Astrocyte of the spinal cord (primary cell): ENCODE results near the gene FCHO1.
"Not testable (repeated sequence)": the region's sequence is repeated elsewhere in the genome, so short reads cannot be mapped to it uniquely, and the experiment has no call there.

Source experiments
- DNase-seq: peaks from one replicate; pipeline ENCODE4 v3.0.0; 2011; ENCODE audit warnings: low read depth, low spot score
- H3K4me3 ChIP-seq: 2 replicates; pipeline ENCODE4 v1.5.1; 2011; ENCODE audit warnings: low read depth, mild to moderate bottlenecking, low read length, moderate library complexity
- in situ Hi-C: cut with HindIII; loops from 2 replicates; pipeline ENCODE4 v1.10.0; 2017; ENCODE audit warnings: low sequenced_read_pairs
- TF ChIP-seq, protein P1 (sequence below): IDR thresholded peaks from 2 replicates; pipeline ENCODE4 v1.5.1; 2012; ENCODE audit warnings: low read depth, mild to moderate bottlenecking, low read length, inconsistent platforms

FCHO1 gene

DNA sequence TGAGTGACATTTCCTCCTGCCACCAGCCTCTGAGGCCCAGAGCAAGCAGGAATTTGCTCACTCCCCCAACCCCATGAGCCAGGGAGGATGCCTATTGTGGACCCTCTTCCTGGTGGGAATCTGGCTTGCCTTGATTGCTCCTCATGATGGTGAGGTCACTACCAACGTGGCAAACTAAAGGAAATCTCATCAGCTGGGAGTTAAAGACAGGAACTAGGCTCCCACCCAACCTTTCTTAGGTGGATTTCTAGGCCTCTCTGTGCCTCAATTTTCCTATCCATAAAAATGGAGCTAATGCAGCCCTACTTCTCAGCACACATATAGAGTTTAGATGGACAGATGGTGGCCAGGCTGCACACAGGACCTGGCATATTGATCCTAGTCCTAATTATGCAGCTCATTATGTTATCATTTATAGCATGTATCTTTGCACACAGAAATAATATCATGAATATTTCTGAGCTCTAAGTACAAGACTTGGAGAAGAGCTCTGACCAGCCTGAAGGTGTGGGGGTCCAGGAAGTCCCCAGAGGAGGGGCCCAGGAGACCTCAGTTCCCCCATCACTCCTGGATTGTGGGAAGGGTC is 45.7 kb downstream of the FCHO1 start:
- TF ChIP-seq, protein P1, sequence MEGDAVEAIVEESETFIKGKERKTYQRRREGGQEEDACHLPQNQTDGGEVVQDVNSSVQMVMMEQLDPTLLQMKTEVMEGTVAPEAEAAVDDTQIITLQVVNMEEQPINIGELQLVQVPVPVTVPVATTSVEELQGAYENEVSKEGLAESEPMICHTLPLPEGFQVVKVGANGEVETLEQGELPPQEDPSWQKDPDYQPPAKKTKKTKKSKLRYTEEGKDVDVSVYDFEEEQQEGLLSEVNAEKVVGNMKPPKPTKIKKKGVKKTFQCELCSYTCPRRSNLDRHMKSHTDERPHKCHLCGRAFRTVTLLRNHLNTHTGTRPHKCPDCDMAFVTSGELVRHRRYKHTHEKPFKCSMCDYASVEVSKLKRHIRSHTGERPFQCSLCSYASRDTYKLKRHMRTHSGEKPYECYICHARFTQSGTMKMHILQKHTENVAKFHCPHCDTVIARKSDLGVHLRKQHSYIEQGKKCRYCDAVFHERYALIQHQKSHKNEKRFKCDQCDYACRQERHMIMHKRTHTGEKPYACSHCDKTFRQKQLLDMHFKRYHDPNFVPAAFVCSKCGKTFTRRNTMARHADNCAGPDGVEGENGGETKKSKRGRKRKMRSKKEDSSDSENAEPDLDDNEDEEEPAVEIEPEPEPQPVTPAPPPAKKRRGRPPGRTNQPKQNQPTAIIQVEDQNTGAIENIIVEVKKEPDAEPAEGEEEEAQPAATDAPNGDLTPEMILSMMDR = no peak
- H3K4me3 ChIP-seq = no peak overlapping the region
- in situ Hi-C loops = no loop called here
- DNase-seq = no peak

DNA sequence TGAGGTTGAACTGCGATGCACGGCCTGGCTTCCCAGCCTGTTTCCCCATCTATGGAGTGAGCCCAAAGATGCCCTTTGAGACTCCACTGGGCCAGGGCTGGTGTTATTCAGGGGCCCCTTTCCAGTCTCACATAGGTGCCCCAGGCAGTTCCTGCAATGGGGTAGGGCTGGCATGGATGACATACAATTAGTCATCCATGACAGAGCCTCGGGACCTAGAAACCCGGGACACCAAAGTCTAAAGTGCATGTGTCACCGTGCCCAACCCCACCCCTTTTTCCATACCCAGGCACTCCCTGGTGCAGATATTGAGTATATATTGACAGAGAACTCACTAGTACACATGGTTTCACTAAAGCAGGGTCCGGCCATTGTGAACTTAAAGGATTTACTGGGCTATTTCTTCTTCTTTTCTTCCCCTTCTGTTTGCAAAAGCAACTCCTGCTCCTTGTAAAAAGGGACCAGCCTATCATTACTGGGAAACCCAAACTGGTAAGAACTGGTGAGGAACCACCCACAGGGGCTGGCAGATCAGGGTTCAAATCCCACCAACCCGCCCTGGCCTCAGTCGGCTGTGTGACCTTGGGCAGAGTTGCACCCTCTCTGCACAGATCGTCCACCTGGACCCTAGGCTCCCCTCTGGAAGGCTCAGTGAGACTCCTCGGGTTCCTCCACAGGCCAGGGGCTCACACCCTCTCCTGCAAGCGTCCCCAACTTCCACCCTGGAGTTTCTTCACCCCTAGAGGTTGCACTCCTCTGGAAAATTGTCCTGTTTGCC is 46.3 kb downstream of the FCHO1 start:
- no peak for DNase-seq
- in situ Hi-C loops = no loop called here

DNA sequence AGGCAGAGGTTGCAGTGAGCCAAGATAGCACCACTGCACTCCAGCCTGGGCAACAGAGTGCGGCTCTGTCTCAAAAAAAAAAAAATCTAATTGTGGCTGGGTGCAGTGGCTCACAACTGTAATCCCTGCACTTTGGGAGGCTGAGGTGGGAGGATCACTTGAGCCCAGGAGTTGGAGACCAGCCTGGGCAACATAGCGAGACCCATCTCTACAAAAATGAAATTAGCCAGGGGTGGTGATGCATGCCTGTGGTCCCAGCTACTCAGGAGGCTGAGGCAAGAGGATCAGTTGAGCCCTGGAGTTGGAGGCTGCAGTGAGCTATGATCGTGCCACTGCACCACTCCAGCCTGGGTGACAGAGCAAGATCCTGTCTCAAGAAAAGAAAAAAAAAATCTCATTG is 47.3 kb downstream of the FCHO1 start:
- H3K4me3 ChIP-seq, in situ Hi-C loops, DNase-seq: not testable (repeated sequence)

More for the DNA sequence above, 46.3 kb downstream of the FCHO1 start:
- H3K4me3 ChIP-seq = no peak overlapping the region
- TF ChIP-seq, protein P1 = no peak

DNA sequence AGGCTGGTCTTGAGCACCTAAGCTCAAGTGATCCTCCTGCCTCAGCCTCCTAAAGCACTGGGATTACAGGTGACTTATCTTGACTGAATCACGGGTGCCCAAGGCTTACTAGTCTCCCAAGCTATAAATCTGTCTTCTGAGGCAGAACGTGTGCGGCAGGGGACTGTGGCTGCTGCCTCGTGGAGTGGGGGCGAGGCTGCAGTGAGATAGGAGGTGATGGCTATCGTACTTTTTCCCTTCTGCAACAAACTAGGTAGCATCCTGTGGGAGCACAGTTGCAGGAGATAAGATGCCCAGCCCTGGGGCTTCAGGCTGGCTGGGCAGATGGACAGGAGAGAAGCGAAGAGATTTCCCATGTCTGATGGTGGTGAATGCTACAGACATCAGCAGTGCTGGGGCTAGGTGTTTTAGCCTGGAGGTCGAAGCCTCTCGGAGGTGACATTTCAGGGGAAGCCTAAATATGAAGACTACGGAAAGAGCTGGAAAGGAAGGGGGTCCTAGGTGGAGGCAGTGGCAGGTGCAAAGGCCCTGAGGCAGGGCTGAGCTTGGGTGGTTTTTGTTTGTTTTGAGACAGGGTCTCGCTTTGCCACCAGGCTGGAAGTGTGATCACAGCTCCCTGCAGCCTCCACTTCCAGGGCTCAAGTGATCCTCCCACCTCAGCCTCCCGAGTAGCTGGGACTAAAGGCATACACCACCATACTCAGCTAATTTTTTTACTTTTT is 51.0 kb downstream of the FCHO1 start:
- in situ Hi-C loops = no loop called here
- TF ChIP-seq, protein P1 = no peak
- no peak for DNase-seq
- H3K4me3 ChIP-seq = no peak overlapping the region

DNA sequence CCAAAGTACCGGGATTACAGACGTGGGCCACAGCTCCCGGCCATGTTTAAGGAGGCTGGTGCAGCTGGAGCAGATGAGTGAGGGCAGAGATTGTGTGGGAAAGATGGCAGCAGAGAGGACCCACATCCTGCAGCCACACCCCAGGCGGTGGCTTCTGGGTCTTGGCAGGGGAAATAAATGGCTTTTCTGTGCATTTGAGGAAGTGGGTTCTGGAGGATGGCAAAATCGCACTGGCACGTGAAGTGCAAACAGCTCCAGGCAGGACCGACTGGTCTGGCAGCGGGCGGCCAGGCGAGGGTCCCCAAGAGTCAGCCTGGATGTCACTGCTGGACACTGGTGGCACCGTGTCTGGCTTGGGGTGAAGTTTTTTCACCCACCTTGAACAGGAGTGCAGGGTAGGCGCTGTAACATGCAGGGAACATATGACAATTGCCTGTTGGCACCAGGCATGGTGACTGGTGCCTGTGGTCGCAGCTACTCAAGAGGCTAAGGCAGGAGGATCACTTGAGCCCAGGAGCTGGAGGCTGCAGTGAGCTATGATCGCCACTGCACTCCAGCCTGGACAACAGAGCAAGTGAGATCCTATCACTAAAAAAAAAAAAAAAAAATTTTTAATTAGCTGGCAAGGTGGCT is 52.1 kb downstream of the FCHO1 start:
- TF ChIP-seq, protein P1 = no peak
- H3K4me3 ChIP-seq = no peak overlapping the region
- no peak for DNase-seq
- in situ Hi-C loops = no loop called here

DNA sequence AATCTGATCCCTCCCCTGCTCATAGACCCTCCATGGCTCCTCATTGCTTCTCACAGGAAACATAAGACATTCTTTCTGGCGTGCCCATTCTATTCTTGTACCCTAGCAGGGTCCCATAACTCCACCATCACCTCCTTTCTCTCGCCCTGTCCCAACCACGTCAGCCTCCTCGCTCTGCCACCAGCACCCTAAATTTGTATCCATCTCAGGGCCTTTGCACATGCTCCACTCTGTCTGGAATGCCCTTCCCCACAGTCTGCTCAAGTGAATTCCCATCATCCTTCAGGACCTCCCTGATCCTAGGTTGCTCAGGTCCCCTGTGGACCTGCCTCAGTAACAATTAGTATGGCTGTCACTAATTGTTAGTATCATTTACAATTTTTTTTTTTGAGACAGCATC is 54.1 kb downstream of the FCHO1 start:
- DNase-seq = no peak
- TF ChIP-seq, protein P1 = no peak
- in situ Hi-C loops = no loop called here
- no peak overlapping the region for H3K4me3 ChIP-seq

DNA sequence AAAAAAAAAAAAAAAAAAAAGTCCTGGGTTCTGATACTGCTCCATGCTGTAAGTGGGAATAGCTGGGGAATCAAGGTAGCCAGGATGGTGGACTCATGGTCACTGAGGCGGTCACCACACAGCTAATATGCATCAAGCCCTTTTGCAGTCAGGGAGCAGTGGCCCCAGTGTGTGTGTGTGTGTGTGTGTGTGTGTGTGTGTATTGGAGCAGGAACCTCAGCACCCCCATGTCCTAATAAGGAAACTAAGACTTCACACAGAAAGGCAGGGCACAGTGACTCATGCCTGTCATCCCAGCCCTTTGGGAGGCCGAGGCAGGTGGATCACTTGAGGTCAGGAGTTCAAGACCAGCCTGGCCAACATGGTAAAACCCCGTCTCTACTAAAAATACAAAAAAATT is 55.7 kb downstream of the FCHO1 start:
- in situ Hi-C loops = no loop called here
- TF ChIP-seq, protein P1 = no peak
- DNase-seq = no peak
- H3K4me3 ChIP-seq = no peak overlapping the region
